ENCODE measurements around the gene MRM3.
"Not testable (repeated sequence)": the region's sequence is repeated elsewhere in the genome, so short reads cannot be mapped to it uniquely, and the experiment has no call there.

DNA sequence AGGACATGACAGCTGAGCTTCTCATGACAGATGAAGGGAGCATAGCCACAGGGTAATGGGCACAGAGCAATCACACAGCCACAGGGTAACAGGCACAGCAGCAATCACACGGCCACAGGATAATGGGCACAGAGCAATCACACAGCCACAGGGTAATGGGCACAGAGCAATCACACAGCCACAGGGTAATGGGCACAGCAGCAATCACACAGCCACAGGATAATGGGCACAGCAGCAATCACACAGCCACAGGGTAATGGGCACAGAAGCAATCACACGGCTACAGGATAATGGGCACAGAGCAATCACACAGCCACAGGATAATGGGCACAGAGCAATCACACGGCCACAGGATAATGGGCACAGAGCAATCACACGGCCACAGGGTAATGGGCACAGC is 33.5 kb upstream of the MRM3 start:
- TF ChIP-seq, protein P1, sequence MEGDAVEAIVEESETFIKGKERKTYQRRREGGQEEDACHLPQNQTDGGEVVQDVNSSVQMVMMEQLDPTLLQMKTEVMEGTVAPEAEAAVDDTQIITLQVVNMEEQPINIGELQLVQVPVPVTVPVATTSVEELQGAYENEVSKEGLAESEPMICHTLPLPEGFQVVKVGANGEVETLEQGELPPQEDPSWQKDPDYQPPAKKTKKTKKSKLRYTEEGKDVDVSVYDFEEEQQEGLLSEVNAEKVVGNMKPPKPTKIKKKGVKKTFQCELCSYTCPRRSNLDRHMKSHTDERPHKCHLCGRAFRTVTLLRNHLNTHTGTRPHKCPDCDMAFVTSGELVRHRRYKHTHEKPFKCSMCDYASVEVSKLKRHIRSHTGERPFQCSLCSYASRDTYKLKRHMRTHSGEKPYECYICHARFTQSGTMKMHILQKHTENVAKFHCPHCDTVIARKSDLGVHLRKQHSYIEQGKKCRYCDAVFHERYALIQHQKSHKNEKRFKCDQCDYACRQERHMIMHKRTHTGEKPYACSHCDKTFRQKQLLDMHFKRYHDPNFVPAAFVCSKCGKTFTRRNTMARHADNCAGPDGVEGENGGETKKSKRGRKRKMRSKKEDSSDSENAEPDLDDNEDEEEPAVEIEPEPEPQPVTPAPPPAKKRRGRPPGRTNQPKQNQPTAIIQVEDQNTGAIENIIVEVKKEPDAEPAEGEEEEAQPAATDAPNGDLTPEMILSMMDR (conservative IDR thresholded peaks at IDR 0.05; ENCODE audit: low read length) = not testable (repeated sequence)
- not testable (repeated sequence) for TF ChIP-seq EZH2phosphoT487 (IDR thresholded peaks at IDR 0.05; ENCODE audit: borderline replicate concordance, low read depth, low read length)
